ENCODE measurements around the gene RASD2. TPM values are rescaled to one million over a fixed set of nuclear protein-coding genes. Genes with fewer than 3 reads are reported as not detected.
"Not testable (repeated sequence)": the region's sequence is repeated elsewhere in the genome, so short reads cannot be mapped to it uniquely, and the experiment has no call there.

Gene RASD2
- total and polyA plus RNA-seq, 2 donors (not counting 1 experiment from before 2014, with no cell fraction given) = under 0.01 to 0.01 TPM

DNA sequence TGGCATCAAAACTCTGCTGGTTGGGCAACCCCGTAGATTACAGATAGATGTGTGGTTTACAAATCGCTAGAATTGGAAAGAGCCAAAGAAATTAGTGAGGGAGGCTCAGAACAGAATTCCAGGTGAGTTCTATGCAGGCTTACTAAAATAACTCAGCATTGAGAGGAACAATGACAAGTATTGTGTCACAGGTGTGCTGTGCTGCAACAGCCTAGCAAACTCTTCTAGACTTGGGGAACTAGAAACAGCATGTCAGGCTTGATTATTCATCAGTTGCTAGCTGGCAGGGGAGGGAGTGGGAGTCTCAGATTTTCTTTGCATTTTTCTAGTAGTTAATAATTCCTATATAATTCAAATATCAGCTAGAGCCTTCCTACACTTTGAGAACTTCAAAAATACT lies 26.3 kb upstream of the RASD2 start:
- Histone ChIP-seq H3K4me3 (replicated peaks in 1 of 4; ENCODE audit: control extremely low read depth in 1 of 4, insufficient read depth in 1 of 4, low read depth in 3 of 4, low read length in 4 of 4) (no peak overlapping the region), H3K27ac (ENCODE audit: insufficient read depth, low read length) (no peak overlapping the region), H3K27me3 (ENCODE audit: control insufficient read depth, insufficient read depth, low read length) (peaks cover 23% of the 10 kb centered on the region), H3K36me3 (ENCODE audit: control insufficient read depth, insufficient read depth, low read length) (no peaks in the 10 kb centered on the region), H3K9ac (ENCODE audit: insufficient read depth, low read length) (no peak overlapping the region), H3K79me2 (ENCODE audit: control insufficient read depth, insufficient read depth, low read length) (no peaks in the 10 kb centered on the region), H4K20me1 (ENCODE audit: control insufficient read depth, extremely low read depth, insufficient read depth, low read length) (no peaks in the 10 kb centered on the region), H3K9me3 (ENCODE audit: control insufficient read depth, insufficient read depth, low read depth, low read length) (no peaks in the 10 kb centered on the region), H3K4me2 (ENCODE audit: extremely low read depth, insufficient read depth, low read length) (no peak overlapping the region), H2AFZ (ENCODE audit: low read length) (no peak overlapping the region), H3K4me1 (ENCODE audit: control insufficient read depth, extremely low read depth, insufficient read depth, low read length) (no peaks in the 10 kb centered on the region)
- no peak for DNase-seq (ENCODE audit: low read depth in 2 of 2)
- no peak for TF ChIP-seq EZH2 (IDR thresholded peaks at IDR 0.05; ENCODE audit: low read length, missing control alignments)
- TF ChIP-seq, protein P1, sequence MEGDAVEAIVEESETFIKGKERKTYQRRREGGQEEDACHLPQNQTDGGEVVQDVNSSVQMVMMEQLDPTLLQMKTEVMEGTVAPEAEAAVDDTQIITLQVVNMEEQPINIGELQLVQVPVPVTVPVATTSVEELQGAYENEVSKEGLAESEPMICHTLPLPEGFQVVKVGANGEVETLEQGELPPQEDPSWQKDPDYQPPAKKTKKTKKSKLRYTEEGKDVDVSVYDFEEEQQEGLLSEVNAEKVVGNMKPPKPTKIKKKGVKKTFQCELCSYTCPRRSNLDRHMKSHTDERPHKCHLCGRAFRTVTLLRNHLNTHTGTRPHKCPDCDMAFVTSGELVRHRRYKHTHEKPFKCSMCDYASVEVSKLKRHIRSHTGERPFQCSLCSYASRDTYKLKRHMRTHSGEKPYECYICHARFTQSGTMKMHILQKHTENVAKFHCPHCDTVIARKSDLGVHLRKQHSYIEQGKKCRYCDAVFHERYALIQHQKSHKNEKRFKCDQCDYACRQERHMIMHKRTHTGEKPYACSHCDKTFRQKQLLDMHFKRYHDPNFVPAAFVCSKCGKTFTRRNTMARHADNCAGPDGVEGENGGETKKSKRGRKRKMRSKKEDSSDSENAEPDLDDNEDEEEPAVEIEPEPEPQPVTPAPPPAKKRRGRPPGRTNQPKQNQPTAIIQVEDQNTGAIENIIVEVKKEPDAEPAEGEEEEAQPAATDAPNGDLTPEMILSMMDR (conservative IDR thresholded peaks at IDR 0.05 in 1 of 2, IDR thresholded peaks at IDR 0.05 in 1 of 2; ENCODE audit: low read depth in 1 of 2, low read length in 2 of 2) = no peak

DNA sequence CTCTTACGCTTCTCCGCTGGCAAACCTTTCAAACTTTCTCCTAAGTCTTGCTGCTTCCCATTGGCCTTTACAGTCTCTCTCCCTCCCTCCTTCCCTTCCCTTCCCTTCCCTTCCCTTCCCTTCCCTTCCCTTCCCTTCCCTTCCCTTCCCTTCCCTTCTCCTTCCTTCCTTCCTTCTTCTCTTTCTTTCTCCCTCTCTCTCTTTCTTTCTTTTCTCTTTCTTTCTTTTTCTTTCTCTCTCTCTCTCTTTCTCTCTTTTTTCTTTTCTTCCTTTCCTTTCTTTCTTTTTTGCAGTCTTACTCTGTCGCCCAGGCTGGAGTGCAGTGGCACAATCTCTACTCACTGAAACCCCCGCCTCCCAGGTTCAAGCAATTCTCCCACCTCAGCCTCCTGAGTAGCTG lies 24.7 kb upstream of the RASD2 start:
- not testable (repeated sequence) for H3K36me3 ChIP-seq (ENCODE audit: control insufficient read depth, insufficient read depth, low read length); H3K79me2 ChIP-seq (ENCODE audit: control insufficient read depth, insufficient read depth, low read length); H3K4me2 ChIP-seq (ENCODE audit: extremely low read depth, insufficient read depth, low read length); DNase-seq (ENCODE audit: low read depth in 2 of 2); H3K27ac ChIP-seq (ENCODE audit: insufficient read depth, low read length); H3K4me1 ChIP-seq (ENCODE audit: control insufficient read depth, extremely low read depth, insufficient read depth, low read length); H4K20me1 ChIP-seq (ENCODE audit: control insufficient read depth, extremely low read depth, insufficient read depth, low read length); H3K4me3 ChIP-seq (replicated peaks in 1 of 4; ENCODE audit: control extremely low read depth in 1 of 4, insufficient read depth in 1 of 4, low read depth in 3 of 4, low read length in 4 of 4); H2AFZ ChIP-seq (ENCODE audit: low read length); H3K9me3 ChIP-seq (ENCODE audit: control insufficient read depth, insufficient read depth, low read depth, low read length); H3K9ac ChIP-seq (ENCODE audit: insufficient read depth, low read length)
- H3K27me3 ChIP-seq (ENCODE audit: control insufficient read depth, insufficient read depth, low read length) = peaks cover 27% of the 10 kb centered on the region

DNA sequence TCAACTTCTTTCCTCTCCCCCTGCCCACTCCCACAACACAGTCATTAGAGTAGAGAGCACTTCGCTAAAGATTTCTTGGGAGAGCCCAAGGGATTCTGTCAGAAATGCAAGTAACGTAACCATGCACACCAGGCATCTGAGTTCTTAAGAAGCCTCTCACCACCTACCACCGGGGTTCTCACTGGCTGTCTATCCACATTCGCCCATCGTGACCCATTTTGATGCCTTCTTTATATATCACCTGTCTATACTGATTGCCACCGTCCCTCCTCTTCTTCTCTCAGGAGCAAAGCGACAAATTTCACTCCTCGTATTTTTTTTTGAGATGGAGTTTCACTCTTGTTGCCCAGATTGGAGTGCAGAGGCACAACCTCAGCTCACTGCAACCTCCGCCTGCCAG lies 23.9 kb upstream of the RASD2 start:
- TF ChIP-seq, protein P1 (conservative IDR thresholded peaks at IDR 0.05 in 1 of 2, IDR thresholded peaks at IDR 0.05 in 1 of 2; ENCODE audit: low read depth in 1 of 2, low read length in 2 of 2) = no peak
- TF ChIP-seq EZH2 (IDR thresholded peaks at IDR 0.05; ENCODE audit: low read length, missing control alignments) = no peak
- no peaks in the 10 kb centered on the region for H3K36me3 ChIP-seq (ENCODE audit: control insufficient read depth, insufficient read depth, low read length)
- no peak overlapping the region for H3K4me3 ChIP-seq (replicated peaks in 1 of 4; ENCODE audit: control extremely low read depth in 1 of 4, insufficient read depth in 1 of 4, low read depth in 3 of 4, low read length in 4 of 4)
- H3K4me1 ChIP-seq (ENCODE audit: control insufficient read depth, extremely low read depth, insufficient read depth, low read length) = no peaks in the 10 kb centered on the region
- H3K9ac ChIP-seq (ENCODE audit: insufficient read depth, low read length) = no peak overlapping the region
- no peak overlapping the region for H2AFZ ChIP-seq (ENCODE audit: low read length)
- peaks cover 27% of the 10 kb centered on the region for H3K27me3 ChIP-seq (ENCODE audit: control insufficient read depth, insufficient read depth, low read length)
- no peak for DNase-seq (ENCODE audit: low read depth in 2 of 2)
- no peaks in the 10 kb centered on the region for H4K20me1 ChIP-seq (ENCODE audit: control insufficient read depth, extremely low read depth, insufficient read depth, low read length)
- no peak overlapping the region for H3K4me2 ChIP-seq (ENCODE audit: extremely low read depth, insufficient read depth, low read length)
- H3K27ac ChIP-seq (ENCODE audit: insufficient read depth, low read length) = no peak overlapping the region
- H3K79me2 ChIP-seq (ENCODE audit: control insufficient read depth, insufficient read depth, low read length) = no peaks in the 10 kb centered on the region
- H3K9me3 ChIP-seq (ENCODE audit: control insufficient read depth, insufficient read depth, low read depth, low read length) = no peaks in the 10 kb centered on the region

All from fibroblast of lung (primary cell).